ENCODE measurements around the gene S100PBP.

S100PBP gene

GRCh38 chr1:32871364-32872191, 54.1 kb downstream of the S100PBP start:
- DNase-seq = no peak

GRCh38 chr1:32872192-32872460, 54.7 kb downstream of the S100PBP start:
- DNase-seq = no peak

DNA sequence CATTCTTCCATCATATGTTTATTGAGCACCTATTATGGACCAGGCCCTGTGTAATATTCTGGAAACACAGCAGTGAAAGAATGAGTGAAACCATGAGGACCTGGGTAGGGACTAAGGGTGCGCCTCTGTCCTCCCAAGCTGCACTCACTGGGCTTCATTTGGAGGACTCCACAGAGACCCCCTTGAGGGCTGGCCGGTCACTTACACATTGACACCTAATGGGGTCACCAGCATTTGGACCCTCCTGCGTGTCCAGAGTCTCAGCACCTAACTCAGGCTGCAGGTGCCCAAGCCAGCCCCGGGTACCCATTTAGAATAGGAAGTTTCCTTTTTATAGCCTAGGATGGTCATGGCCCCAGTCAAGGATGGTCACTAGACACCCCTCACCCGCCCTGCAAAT, 56.0 kb downstream of the S100PBP start:
- DNase-seq = no peak

DNA sequence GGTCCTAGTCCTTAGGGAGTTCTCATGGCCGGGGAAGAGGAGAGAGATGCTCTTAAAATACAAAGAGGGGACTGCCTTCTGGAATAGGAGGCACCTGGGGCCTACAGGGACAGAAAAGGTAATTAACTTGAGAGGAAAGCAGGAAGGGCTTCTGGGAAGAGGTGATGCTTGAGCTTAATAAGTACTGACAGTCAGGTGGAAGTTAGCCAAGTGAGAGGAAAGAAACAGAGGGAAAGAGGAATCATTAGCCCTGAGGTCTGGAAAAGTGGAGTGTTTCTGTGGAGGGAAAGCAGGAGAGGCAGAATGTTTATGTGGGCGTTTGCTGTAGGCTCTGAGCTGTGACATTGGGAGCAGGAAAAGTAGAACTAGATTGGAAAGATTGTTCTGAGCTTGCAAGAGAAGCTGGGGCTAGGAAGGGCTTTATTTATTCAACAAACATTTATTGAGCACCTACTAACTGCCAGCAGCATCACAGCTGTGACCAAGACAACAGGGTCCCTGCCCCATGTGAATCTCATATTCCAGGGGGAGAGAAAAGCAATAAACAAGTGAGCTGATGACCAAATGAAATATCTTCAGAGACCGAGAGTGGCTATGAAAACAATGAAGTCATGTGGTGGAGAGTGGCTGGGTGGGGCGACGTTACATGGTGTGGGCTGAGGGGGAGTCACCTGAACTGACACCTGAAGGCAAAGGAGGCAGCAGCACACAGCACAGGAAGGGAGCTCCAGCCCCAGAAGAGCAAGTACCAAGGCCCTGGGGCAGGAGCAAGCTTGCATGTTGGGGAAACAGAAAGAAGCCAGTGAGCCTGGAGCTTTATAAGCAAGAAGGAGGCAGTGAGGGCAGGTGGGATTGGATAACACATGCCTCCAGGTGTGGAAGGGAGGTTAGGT, 57.7 kb downstream of the S100PBP start:
- no peak for DNase-seq

DNA sequence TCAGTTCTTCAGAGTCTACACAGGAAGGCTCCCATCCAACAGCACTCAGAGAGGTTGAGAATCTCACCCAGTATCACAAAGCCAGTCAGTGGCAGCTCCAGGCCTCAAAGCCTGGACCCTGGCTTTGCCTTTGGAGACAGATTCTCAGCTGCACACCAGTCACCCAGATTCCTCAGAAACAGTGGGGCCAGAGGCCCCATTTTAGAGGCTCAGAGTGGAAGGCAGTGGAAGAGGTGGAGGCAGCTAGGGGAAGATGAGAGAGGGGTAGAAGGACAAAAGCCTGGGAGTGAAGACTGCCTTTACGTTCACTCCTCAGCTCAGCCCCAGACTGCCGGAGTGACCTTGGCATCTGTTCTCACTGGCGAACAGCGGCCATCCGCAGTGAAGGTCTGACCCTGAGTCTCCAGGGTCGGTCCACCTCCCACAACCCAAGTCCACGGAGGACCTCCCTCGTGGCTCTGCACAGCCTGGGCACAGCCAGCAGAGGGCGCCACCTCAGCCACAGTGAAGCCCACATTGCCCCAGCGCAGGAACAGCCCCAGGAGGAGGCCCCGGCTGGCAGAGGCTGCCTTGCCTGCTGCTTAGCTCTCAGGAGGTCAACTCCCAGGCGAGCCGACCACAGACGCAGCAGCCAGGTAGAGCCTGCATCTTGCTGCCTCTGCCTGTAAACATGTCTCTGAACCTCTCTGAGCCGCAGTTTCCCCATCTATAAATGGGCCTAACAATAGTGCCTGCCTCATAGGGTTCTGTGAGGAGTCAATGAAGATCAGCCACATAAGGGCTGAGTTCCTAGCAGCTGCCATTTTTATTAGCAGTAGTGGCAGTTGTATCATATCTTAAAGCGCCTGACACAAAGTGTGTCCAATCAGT, 59.1 kb downstream of the S100PBP start:
- peak; percentile 48 for DNase-seq

- DNase-seq = no peak
These were observed 60.0 kb downstream of the S100PBP start for GRCh38 chr1:32877211-32878110.

DNA sequence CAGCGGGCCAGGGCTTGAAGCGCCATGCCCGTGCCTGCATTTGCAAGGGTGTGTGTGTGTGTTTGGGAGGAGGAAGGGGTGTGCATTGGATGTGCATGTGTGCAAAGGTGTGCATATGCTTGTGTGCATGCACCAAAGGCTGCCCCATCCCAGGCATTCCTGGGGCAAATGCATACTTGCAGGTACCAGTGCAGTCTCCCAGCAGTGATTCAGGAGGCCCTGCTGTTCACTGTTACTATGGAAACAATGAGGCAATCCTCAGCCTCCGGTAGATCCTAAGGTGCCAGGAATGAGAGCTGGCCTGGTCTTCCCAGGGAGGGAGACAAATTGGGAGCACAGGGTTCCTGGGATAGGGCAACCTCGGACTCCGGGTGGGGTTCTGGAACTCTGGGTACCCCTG, 60.7 kb downstream of the S100PBP start:
- DNase-seq = no peak

DNA sequence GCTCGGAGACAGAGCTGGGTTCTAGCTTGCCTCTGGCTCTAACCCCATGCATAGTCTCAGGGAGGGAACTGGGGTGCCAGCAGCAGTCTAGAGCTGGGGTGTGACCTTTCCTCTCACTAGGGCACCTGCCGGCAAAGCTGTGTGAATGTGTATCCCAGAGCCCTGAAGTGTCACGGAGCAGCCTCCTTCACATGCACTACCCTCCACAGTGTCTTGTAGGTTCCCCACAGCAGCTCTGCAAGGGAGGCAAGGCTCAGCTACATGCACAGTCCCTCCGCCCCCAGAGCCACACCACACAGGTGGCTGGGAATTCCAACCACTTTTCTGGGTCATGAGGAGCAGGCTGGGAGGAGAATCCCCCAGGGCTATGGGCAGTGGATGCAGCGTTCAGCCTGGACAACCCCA, 61.2 kb downstream of the S100PBP start:
- no peak for DNase-seq

DNA sequence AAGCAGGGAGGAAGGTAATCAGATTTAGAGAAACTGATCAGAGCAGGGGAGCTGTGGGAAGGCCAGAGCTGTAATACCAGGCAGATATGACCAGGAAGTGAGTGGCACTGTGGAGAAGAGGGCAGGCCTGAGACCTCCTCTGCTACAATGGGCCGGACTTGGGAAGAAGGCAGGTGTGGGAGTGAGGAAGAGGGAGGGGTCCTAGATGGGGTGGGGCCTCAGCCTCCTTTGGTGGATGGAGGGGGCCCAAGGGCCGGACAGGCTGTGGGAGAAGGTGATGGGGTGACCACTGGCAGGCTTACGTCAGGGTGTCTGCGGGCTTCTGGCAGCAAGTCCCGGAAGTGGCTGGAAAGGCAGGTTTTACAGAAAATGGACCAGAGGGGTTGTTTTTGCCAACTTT, 63.8 kb downstream of the S100PBP start:
- no peak for DNase-seq

- no peak for DNase-seq
These were observed 64.7 kb downstream of the S100PBP start for GRCh38 chr1:32881871-32882850.

DNA sequence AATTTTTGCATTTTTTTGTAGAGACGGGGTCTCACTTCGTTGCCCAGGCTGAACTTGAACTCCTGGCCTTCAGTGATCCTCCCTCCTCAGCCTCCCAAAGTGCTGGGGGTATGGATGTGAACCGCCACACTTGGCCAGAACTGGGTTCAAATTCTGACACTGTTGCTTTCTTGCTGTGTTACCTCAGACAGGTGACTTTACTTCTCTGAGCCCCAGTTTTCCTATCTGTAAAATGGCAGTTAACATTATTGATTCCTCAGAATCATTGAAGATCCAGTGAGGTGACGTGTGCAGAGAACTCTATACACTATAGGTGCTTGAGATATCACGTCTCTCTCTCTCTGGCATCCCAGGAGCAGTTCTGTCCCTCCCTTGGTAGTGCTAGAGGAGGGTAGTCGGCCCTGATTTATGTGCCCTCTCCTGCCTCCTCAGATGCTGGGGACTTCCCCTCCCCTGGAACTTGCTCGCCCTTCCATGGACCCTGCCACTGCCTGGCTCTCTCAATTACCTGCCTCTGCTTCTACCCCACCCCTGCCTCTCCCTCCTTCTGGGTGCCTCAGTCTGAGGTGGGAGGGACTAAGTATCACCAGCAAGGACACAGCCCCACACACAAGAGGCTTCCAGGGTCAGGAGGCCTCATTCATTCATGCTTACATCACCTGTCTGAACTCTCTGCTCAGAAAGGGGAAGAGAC, 66.0 kb downstream of the S100PBP start:
- DNase-seq = no peak

DNA sequence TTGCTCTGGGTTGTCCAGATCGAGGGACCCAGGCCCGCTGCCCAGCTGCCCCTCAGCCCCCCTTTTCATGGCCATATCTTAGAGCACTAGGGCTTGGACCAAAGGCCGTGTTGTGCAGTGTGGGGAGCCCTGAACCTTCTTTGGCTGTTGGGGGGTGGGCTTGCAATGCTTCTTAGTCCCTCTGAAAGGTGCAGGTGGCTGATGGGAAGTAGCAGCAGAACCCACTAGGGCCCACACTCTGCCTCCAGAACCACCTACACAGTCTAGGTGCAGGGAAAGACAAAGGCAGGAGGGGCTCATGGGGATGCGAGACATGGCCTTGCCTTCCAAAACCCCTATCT, 66.5 kb downstream of the S100PBP start:
- DNase-seq = no peak

GRCh38 chr1:32884726-32885125, 67.3 kb downstream of the S100PBP start:
- no peak for DNase-seq

DNA sequence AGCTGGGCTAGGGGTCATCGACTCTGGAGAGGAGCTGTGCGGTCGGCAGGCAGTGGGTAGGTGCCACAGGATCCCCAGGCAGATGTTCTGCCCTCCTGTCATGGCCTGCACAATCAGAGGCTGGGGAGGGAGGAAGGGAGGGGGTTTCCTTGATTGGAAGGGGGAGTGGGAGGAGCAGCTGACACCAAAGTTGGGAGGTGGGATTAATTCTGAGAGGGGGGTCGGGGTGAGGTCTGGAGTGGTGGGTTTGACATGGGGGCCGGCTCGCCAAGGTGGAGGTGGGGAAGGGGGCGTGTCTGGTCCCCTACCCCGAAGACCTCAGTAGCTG, 68.2 kb downstream of the S100PBP start:
- DNase-seq = no peak

GRCh38 chr1:32886004-32886827, 68.8 kb downstream of the S100PBP start, which contains the start of gene HPCA:
Gene HPCA, plus strand, starts transcription at chr1:32886491. Its CDS starts 2,408 bp downstream, at chr1:32888899.
- peak; percentile 16 for DNase-seq

DNA sequence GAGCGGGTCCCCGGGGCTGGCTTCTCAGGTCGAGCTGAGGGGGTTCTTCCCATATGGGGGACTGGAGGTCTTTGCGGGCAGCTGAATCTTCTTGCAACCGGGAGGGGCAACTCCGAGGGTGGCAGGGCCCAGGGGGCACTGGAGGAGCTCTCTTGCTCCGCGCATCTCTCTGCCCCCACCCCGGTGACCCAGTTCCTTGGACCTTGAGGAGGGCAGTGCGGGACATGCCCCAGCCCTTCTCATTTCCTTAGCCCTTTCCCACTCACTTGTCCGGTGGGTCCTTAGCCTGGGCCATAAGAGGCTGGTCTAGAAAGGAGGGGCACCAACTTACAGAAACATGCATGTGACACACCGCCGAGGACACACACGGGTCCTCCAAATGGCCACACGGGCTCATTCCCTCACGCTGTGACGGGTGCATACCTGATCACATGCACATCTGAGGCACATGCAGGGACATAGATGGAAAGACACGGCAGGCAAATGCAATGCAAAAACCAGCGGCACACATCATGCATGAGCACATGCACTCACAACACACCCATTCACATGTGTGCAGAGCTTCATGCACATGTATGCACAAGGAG, 69.5 kb downstream of the S100PBP start:
- no peak for DNase-seq

- DNase-seq = no peak
These were observed 70.2 kb downstream of the S100PBP start for GRCh38 chr1:32887623-32888022.

DNA sequence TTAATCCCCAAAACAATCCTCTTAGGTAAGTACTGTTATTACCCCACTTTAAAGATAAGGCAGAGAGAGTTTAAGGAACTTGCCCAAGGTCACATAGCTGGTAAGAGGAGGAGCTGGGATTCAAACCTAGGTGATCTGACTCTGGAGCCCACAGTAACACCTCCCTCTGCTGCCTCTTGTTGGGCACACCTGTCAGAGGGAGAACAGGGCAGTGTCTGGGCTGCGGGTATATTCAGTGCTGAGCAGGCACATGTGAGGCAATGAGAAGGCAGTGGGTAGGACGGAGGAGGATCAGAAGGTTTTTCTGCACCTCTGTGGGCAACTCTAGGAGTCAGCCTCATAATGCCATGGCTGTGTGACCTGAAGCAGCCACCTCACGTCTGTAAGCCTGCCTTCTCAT, 70.7 kb downstream of the S100PBP start:
- no peak for DNase-seq
